ENCODE data around the gene BABAM2.

BABAM2 gene

DNA sequence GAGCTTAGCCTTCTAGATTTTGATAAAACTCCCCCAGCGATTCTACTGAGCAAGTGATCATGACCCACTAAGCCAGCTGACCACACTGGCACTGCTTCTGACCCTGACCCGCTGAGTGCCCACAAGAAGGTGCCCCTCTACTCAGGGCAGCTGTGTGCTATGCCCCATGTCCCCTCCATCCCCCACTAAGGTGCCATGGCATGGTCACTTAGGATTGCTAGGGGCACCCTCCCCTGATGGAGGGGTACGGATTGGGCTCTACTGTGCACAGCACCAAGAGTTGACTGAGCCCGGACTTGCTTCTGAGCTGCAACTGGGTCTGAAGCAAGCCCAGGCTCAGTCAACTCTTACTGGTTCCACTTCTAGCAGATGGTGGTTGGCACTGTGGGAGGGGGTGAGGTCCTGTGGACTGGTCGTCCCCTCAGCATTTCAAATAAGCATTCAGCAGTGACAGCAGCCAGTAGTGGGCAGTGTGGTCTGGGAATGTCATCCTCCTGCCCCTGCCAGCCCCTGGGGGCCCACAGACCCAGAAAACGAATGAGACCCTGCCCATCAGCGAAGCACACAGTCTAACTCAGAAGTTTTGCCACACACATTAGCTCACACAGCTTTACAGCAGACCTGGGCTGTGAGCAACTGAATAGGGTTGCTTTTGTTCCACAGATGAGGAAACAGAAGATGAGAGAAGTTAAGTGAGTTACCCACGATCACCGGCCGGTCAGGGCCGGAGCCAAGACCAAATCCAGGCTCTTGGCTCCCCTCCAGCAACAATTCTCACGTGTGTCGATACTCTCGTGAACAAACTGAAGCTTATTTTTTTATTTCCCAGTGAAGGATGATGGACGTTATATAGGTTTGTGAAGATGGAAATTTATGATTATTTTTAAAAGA is 450.0 kb downstream of the BABAM2 start:
- FAIRE-seq, result no peak
- DNase-seq (ENCODE audit: insufficient read length, low spot score), result no peak
- TF ChIP-seq, protein P1, sequence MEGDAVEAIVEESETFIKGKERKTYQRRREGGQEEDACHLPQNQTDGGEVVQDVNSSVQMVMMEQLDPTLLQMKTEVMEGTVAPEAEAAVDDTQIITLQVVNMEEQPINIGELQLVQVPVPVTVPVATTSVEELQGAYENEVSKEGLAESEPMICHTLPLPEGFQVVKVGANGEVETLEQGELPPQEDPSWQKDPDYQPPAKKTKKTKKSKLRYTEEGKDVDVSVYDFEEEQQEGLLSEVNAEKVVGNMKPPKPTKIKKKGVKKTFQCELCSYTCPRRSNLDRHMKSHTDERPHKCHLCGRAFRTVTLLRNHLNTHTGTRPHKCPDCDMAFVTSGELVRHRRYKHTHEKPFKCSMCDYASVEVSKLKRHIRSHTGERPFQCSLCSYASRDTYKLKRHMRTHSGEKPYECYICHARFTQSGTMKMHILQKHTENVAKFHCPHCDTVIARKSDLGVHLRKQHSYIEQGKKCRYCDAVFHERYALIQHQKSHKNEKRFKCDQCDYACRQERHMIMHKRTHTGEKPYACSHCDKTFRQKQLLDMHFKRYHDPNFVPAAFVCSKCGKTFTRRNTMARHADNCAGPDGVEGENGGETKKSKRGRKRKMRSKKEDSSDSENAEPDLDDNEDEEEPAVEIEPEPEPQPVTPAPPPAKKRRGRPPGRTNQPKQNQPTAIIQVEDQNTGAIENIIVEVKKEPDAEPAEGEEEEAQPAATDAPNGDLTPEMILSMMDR (IDR thresholded peaks at IDR 0.05; ENCODE audit: insufficient read depth, missing control alignments), result no peak

DNA sequence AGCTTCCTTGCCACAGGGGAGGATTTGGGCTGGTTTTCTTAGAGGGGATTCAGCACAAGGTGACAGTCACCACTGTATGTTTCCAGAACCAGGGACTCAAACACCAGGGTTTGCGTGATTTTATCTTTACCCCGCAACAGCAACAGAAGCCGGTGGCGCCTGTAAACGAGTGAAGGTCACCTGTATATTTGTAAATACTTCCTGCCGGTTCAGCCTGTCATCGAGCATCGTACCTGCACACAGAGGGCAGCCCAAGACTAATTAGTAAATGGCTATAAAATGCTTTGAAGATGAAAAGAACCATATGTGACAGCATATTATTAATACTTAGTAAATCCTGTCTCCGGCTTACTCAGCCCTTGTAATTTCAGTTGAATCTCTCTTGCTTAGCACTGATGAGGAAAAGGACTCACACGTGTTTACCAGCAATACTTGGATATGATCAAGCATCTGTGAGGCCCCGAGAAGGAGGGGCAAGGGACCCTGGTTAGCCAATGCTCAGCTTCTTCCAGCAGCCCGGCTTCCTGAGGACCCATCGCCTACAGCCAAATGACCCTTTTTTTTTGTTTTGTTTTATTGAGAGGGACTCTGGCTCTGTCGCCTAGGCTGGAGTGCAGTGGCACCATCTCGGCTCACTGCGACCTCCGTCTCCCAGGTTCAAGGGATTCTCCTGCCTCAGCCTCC is 450.8 kb downstream of the BABAM2 start:
- FAIRE-seq (no peak), DNase-seq (ENCODE audit: insufficient read length, low spot score) (peak; percentile 60)
- TF ChIP-seq, protein P1 (IDR thresholded peaks at IDR 0.05; ENCODE audit: insufficient read depth, missing control alignments), result no peak

DNA sequence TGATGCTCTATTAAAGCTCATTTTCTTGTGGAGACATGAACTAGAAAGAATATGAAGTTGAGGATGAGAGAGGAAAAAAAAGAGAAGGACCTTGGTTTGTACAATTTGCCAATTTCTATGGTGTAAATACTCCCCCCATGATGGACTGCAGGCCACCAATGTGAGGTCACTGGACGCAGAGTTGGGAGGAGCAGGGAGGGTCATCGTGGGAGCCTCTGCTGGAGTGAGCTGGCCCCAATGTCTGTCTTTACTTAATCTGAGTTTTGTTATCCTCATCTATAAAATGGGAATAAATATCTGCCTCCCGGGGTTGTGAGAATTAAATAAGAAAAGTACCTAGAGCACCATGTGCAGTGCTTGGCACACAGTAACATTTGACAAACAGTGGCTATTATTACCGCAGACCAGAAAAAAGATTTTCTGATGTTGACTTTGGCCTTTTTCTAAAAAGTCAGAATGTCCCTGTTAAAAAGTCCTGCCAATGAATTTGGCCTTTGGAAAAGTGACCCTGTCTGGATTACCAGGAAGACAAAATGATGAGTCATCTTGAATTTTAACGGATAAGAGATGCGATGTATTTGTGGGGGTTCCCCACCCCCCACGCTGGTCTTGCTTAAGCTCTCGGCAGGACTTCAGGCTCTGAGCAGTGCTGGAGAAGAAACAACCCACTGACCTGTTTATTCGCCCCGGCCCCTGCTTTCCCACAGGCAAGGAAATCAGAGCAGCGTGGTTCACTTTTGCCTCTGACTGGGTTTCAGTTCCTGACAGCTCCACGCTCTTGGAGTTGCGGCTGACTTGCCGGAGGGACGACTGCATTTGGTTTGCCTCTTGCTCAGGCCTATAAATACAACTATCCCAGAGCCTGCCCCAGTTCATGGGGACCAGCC is 451.8 kb downstream of the BABAM2 start:
- FAIRE-seq (no peak), DNase-seq (ENCODE audit: insufficient read length, low spot score) (no peak)
- TF ChIP-seq, protein P1 (IDR thresholded peaks at IDR 0.05; ENCODE audit: insufficient read depth, missing control alignments), result no peak

DNA sequence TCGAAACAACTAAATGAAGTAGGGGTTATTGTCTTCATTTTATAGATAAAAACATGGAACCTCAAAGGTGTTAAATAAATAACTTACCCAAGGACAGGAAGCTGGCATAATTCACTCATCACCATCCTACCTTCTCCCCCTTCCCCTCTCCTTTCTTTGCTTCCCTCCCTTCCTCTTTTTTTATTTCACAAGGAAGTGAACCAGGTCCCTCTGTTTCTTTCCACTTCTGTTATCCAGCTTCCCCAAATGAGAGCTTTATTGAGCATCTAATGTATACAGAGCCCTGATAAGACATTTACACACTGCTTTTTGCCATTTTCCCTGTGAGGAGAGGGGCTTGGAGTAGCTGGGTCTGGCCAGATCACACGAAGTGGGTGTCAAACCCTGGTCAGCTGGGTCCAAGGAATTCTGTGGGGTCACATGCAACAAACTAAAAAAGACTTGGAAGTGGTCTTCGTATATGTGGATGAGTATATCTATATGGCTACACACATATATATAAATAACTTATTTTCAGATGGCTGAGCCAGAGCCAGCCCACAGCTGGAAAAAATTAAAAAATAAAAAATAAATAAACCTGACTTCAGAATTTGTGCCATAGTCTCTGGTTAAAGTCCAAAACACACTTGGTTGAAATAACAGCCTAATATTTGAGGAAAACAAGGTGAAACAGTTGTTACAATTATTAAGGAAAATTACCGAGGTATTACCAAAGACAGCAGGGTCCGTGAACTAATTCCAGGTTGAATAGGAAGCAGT is 452.8 kb downstream of the BABAM2 start:
- TF ChIP-seq, protein P1 (IDR thresholded peaks at IDR 0.05; ENCODE audit: insufficient read depth, missing control alignments), result no peak
- DNase-seq (ENCODE audit: insufficient read length, low spot score) (no peak), FAIRE-seq (no peak)

DNA sequence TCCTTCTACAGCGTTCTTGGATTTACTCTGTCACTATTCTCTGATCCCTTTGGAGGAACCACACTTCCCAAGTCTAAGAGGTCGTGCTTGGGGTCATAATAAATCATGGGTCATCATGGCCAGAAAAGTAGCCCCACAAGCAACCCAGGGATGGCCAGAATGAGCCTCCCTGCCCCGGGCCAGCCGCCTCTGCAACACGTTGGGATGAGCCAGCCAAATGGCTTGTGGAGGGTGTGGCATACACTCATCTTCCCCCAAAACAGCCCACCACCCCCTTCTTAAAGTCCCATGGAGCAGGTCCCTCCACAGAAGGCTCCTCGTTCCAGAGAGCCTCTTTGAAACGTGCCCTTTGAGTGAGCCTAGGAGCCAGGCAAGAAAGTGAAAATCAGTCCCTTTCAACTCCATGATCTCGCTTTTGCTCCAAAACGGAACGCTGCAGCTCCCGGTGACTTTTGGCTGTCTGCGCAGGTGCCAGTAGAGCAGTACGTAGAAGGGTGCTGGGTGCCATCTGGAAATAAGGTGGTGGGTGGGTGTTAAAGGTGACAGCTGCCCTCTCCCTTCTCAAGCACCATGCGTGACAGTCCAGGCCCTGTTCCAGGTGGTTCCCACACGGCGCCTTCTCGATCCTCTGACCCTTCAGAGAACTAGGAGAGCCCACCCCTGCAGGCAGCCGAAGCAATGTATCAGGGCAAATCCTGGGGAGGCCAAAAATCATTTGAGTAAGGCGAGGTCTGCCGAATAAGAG is 453.6 kb downstream of the BABAM2 start:
- FAIRE-seq (no peak), DNase-seq (ENCODE audit: insufficient read length, low spot score) (no peak)
- TF ChIP-seq, protein P1 (IDR thresholded peaks at IDR 0.05; ENCODE audit: insufficient read depth, missing control alignments), result no peak
